ENCODE results near the gene INF2.
"Not testable (repeated sequence)": the region's sequence is repeated elsewhere in the genome, so short reads cannot be mapped to it uniquely, and the experiment has no call there.

The INF2 gene

DNA sequence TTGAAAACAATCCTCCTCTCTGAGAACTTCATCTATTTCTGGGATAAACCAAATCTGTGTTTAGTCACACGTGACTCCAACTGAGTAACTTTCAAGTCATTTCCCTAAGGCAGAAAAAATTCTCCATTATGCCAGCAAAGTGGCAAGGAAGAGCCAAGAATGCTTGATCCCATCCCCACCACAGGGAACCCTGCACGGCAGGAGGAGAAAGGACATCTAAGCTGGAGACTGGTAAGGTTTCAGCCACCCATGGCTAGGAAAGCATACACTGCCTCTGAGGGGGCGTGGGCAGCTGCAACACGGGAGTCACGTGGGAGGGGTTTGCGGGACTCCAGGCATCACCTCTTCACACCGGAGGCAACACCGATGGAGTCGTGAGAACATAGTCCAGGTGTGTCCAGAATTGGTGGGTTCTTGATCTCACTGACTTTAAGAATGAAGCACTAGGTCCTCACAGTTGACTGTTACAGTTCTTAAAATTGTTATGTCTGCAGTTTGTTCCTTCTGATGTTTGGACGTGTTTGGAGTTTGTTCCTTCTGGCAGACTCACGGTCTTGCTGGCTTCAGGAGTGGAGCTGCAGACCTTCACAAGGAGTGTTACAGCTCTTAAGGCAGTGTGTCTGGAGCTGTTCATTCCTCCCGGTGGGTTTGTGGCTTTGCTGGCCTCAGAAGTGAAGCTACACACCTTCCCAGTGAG is 60.8 kb downstream of the INF2 start:
- no peaks in the 10 kb centered on the region for H3K27me3 Mint-ChIP-seq (ENCODE audit: low read depth)
- H3K4me3 Mint-ChIP-seq = peak overlapping the region; percentile 57 to 65 (median 65)
- peak overlapping the region; percentile 73 to 95 (median 92) for H3K27ac Mint-ChIP-seq
- H3K9me3 Mint-ChIP-seq = no peaks in the 10 kb centered on the region
- H3K36me3 Mint-ChIP-seq (ENCODE audit: low read depth) = peaks cover 5% of the 10 kb centered on the region
- H3K4me1 Mint-ChIP-seq = peaks cover 49% of the 10 kb centered on the region
- TF ChIP-seq, protein P1, sequence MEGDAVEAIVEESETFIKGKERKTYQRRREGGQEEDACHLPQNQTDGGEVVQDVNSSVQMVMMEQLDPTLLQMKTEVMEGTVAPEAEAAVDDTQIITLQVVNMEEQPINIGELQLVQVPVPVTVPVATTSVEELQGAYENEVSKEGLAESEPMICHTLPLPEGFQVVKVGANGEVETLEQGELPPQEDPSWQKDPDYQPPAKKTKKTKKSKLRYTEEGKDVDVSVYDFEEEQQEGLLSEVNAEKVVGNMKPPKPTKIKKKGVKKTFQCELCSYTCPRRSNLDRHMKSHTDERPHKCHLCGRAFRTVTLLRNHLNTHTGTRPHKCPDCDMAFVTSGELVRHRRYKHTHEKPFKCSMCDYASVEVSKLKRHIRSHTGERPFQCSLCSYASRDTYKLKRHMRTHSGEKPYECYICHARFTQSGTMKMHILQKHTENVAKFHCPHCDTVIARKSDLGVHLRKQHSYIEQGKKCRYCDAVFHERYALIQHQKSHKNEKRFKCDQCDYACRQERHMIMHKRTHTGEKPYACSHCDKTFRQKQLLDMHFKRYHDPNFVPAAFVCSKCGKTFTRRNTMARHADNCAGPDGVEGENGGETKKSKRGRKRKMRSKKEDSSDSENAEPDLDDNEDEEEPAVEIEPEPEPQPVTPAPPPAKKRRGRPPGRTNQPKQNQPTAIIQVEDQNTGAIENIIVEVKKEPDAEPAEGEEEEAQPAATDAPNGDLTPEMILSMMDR (IDR thresholded peaks at IDR 0.05; ENCODE audit: unreplicated experiment in 3 of 3) = no peak

DNA sequence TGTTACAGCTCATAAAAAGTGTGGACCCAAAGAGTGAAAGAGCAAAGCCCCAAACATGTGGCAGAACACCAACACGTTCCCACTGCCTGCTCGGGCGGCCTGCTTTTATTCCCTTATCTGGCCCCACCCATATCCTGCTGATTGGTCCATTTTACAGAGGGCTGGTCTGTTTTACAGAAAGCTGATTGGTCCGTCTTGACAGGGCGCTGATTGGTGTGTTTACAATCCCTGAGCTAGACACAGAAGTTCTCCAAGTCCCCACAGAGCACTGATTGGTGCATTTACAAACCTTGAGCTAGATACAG is 61.3 kb downstream of the INF2 start:
- not testable (repeated sequence) for H3K27me3 Mint-ChIP-seq (ENCODE audit: low read depth); H3K36me3 Mint-ChIP-seq (ENCODE audit: low read depth); H3K9me3 Mint-ChIP-seq
- Mint-ChIP-seq H3K4me3 (peak overlapping the region; percentile 13 to 38 (median 38)), H3K27ac (peak overlapping the region; percentile 50 to 92 (median 73)), H3K4me1 (peaks cover 49% of the 10 kb centered on the region)

DNA sequence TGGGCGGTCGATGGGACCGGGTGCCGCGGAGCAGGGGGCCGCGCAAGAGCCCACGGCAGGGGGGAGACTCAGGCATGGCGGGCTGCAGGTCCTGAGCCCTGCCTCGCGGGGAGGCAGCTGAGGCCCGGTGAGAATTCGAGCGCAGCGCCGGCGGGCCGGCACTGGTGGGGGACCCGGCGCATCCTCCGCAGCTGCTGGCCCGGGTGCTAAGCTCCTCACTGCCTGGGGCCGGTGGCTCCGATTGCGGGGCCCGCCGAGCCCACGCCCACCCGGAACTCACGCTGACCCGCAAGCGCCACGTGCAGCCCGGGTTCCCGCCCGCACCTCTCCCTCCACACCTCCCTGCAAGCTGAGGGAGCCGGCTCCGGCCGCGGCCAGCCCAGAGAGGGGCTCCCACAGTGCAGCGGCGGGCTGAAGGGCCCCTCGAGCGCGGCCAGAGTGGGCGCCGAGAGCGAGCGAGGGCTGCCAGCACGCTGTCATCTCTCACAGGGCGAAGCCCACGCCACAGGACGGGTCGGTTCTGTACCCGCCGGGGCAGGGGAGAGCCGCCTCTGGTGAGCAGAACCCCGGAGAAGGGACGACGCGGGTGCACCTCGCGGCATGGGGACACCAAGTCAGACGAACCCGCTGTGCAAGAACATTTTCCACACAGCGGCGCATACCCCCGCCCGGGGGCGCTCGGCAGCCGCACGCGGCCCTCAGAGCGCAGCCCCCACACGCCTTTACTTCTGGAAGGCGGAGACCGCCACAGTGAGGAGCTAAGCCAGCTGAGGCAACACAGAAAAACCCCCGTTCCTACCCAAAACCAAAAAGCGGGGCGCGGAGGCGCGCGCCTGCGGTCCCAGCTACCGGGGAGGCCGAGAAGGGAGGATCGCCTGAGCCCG is 62.4 kb downstream of the INF2 start:
- H3K27me3 Mint-ChIP-seq (ENCODE audit: low read depth) = no peaks in the 10 kb centered on the region
- H3K27ac Mint-ChIP-seq = peak overlapping the region in 1 of 3 experiments; percentile 94
- H3K4me1 Mint-ChIP-seq = peaks cover 44% of the 10 kb centered on the region
- H3K9me3 Mint-ChIP-seq = no peaks in the 10 kb centered on the region
- H3K4me3 Mint-ChIP-seq = peak overlapping the region; percentile 91 to 93 (median 93)
- H3K36me3 Mint-ChIP-seq (ENCODE audit: low read depth) = peaks cover 12% of the 10 kb centered on the region
- TF ChIP-seq, protein P1 (IDR thresholded peaks at IDR 0.05; ENCODE audit: unreplicated experiment in 3 of 3) = no peak

DNA sequence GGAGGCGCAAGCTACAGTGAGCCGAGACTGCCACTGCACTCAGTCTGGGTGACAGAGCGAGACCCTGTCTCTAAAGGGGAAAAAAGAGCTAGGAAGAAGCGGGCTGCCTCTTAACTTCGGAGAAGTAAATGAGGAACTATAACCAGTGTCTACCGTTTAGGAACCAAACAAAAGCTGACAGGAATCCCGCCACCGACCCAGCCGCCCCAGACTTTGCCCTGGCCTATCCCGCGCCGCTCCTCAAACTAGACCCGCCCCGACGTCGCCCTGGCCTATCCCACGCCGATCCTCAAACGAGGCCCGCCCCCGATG is 63.0 kb downstream of the INF2 start:
- TF ChIP-seq, protein P1 (IDR thresholded peaks at IDR 0.05; ENCODE audit: unreplicated experiment in 3 of 3) = no peak
- H3K4me1 Mint-ChIP-seq = peaks cover 40% of the 10 kb centered on the region
- peaks cover 17% of the 10 kb centered on the region for H3K36me3 Mint-ChIP-seq (ENCODE audit: low read depth)
- no peaks in the 10 kb centered on the region for H3K9me3 Mint-ChIP-seq
- peak overlapping the region; percentile 87 to 96 (median 94) for H3K27ac Mint-ChIP-seq
- H3K27me3 Mint-ChIP-seq (ENCODE audit: low read depth) = no peaks in the 10 kb centered on the region
- H3K4me3 Mint-ChIP-seq = peak overlapping the region; percentile 91 to 93 (median 93)

DNA sequence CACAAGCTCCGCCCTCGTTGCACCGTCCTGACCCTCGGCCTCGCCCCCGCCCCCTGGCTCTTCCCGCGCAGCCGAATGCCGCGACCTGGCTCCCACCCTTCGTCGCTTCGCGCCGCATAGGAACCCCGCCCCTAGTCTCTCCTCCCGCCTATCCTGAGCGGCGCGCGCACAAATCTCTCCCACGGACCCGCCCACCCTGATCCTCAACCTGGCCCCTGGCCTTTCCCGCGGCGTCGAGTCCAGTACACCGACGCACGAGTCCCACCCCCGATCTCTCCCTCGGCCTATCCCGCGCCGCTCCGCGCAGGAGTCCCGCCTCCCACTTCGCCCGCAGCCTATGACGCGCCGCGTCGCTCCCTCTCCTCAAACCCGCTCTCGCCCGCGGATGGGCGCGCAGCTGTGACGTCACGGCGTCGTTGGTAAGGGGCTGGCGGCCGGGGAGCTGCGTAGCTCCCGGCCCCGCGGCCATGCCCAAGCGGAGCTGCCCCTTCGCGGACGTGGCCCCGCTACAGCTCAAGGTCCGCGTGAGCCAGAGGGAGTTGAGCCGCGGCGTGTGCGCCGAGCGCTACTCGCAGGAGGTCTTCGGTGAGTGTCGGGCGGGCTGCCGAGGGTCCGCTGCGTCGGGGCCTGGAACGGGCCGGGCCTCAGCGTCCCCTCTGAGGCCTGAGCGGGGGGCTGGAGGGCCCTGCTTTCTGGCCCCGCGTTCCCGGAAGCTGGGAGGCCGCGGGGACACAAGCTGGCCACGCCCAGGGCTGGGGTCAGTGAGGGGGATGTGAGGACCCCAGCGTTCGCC is 63.5 kb downstream of the INF2 start, which contains the start of gene SIVA1:
Gene SIVA1, plus strand, starts transcription at position 413 of the 793 bp plus-strand sequence. Its CDS starts 55 bp downstream, at position 468.
- Mint-ChIP-seq H3K36me3 (ENCODE audit: low read depth) (peaks cover 18% of the 10 kb centered on the region), H3K4me1 (peaks cover 37% of the 10 kb centered on the region), H3K27ac (peak within 1 kb of the TSS; percentile 87 to 96 (median 94)), H3K4me3 (peak within 1 kb of the TSS; percentile 91 to 93 (median 93)), H3K27me3 (ENCODE audit: low read depth) (no peaks in the 10 kb centered on the region), H3K9me3 (no peaks in the 10 kb centered on the region)
- TF ChIP-seq, protein P1 (IDR thresholded peaks at IDR 0.05; ENCODE audit: unreplicated experiment in 3 of 3) = no peak
